ENCODE results near the gene EML4. TPM values are rescaled to one million over a fixed set of nuclear protein-coding genes. Genes with fewer than 3 reads are reported as not detected.

EML4 gene
- total and polyA plus RNA-seq, 2 of the 13 experiments (the other 11 are each of a cell fraction or from before 2014, with no cell fraction given): 243 to 476 TPM

DNA sequence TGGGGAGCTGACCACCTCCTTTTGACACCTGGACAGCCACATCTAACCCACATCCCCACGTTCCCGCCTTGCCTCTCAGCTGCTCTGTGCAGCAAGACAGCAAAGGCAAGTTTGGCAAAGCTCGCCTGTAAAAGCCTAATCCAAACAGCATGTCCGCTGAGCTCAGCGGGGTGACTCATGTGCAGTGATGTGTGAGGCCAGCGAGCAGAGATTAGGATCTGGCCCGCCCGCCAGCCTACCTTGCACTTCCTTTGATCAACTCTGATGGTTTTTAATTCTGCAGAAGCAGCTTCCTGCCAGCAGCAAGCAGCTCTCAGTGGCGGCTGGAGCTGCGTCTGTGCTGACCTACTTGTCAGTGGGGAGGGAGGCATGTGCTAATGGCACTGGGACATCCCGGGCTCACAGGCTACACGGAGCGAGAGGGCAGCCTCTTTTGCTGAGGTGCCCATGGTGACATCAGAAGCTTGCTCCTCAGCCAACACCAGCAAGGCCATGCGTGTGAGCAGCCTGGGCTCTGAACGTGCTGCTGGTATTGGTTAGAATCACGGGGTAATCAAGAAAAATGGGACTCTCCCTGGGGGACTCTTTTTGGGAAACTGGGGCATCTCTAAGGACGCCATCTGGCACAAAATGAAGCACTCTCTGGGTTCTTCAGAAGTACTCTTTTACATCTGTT, 36.0 kb upstream of the EML4 start:
- Histone ChIP-seq H3K4me1 (ENCODE audit: insufficient read depth, low read length) (peaks cover 100% of the 10 kb centered on the region), H3K9me3 (ENCODE audit: low read length) (no peaks in the 10 kb centered on the region), H3K4me3 (replicated peaks in 1 of 3; ENCODE audit: insufficient read depth in 1 of 3, low read depth in 2 of 3, low read length in 3 of 3) (peak overlapping the region in 2 of 3 experiments; percentile 11 to 53; a peak in 3 of 6 replicates), H3K9ac (ENCODE audit: insufficient read depth, low read depth, low read length) (peak overlapping the region; percentile 53), H3K4me2 (ENCODE audit: low read depth, low read length) (peak overlapping the region; percentile 62), H2AFZ (ENCODE audit: low read length) (no peak overlapping the region), H3K27ac (ENCODE audit: extremely low read length, insufficient read depth, low read length) (peak overlapping the region; percentile 86), H3K27me3 (ENCODE audit: control insufficient read depth in 1 of 2, insufficient read depth in 2 of 2, low read length in 2 of 2) (no peaks in the 10 kb centered on the region), H3K36me3 (replicated peaks in 1 of 2; ENCODE audit: control insufficient read depth in 1 of 2, insufficient read depth in 2 of 2, low read length in 2 of 2) (no peaks in the 10 kb centered on the region), H3K79me2 (ENCODE audit: insufficient read depth, low read length) (peaks cover 39% of the 10 kb centered on the region), H4K20me1 (ENCODE audit: insufficient read depth, low read length) (no peaks in the 10 kb centered on the region)
- ATAC-seq: peak; percentile 87
- WGBS (ENCODE audit: low lambda C conversion rate): 7% methylated on average over 15 of the region's 17 CpGs
- no TSS peak for BruUV-seq (replicated peaks)
- intact Hi-C loops (cut with micrococcal nuclease; ENCODE audit: unreplicated experiment) (loop anchor here (1.0 kb wide), 1 partner anchor 153 kb away; no protein-coding TSS in a partner anchor), in situ Hi-C loops (cut with HindIII; ENCODE audit: extremely low pct_ligation_motif_present, low pct_unique_long_range_greater_than_20kb) (loop anchor here (5.0 kb wide), 1 partner anchor 39 kb away; no protein-coding TSS in a partner anchor)
- peak; percentile 98 for DNase-seq (ENCODE audit: low spot score)
- ChIA-PET POLR2A (interaction anchor here (1.0 to 6.5 kb wide), 28 partner anchors 9 to 286 kb away, joined by 3 to 110 read pairs (median 6); partner anchors contain the start of gene PKDCC), CTCF (ENCODE audit: low intra/inter-chr PET ratio, low total read pairs) (no interaction called here)
- FAIRE-seq: peak; percentile 88
- TF ChIP-seq ARNTL (CRISPR knock-in tag; IDR thresholded peaks at IDR 0.05): peak; percentile 85
- TF ChIP-seq THAP11 (CRISPR knock-in tag; IDR thresholded peaks at IDR 0.05): peak; percentile 78
- TF ChIP-seq, protein P1, sequence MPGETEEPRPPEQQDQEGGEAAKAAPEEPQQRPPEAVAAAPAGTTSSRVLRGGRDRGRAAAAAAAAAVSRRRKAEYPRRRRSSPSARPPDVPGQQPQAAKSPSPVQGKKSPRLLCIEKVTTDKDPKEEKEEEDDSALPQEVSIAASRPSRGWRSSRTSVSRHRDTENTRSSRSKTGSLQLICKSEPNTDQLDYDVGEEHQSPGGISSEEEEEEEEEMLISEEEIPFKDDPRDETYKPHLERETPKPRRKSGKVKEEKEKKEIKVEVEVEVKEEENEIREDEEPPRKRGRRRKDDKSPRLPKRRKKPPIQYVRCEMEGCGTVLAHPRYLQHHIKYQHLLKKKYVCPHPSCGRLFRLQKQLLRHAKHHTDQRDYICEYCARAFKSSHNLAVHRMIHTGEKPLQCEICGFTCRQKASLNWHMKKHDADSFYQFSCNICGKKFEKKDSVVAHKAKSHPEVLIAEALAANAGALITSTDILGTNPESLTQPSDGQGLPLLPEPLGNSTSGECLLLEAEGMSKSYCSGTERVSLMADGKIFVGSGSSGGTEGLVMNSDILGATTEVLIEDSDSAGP (CRISPR knock-in tag; IDR thresholded peaks at IDR 0.05; ENCODE audit: borderline replicate concordance): peak; percentile 96
- no peak; the same call in 1 of the 2 replicates for TF ChIP-seq FOXM1 (CRISPR knock-in tag; IDR thresholded peaks at IDR 0.05)
- TF ChIP-seq ZMAT3 (CRISPR knock-in tag; conservative IDR thresholded peaks at IDR 0.05): peak; percentile 94
- TF ChIP-seq NPAS2 (CRISPR knock-in tag; IDR thresholded peaks at IDR 0.05; ENCODE audit: borderline replicate concordance): no peak
- TF ChIP-seq, protein P2, sequence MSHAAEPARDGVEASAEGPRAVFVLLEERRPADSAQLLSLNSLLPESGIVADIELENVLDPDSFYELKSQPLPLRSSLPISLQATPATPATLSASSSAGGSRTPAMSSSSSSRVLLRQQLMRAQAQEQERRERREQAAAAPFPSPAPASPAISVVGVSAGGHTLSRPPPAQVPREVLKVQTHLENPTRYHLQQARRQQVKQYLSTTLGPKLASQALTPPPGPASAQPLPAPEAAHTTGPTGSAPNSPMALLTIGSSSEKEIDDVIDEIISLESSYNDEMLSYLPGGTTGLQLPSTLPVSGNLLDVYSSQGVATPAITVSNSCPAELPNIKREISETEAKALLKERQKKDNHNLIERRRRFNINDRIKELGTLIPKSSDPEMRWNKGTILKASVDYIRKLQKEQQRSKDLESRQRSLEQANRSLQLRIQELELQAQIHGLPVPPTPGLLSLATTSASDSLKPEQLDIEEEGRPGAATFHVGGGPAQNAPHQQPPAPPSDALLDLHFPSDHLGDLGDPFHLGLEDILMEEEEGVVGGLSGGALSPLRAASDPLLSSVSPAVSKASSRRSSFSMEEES (CRISPR knock-in tag; IDR thresholded peaks at IDR 0.05): peak; percentile 97
- TF ChIP-seq ZSCAN21 (CRISPR knock-in tag; IDR thresholded peaks at IDR 0.05; ENCODE audit: borderline replicate concordance): peak; percentile 94
- no peak; the same call in 1 of the 2 replicates for TF ChIP-seq ZNF547 (CRISPR knock-in tag; IDR thresholded peaks at IDR 0.05)
- peak; percentile 98 for TF ChIP-seq NCOA1 (CRISPR knock-in tag; IDR thresholded peaks at IDR 0.05)
- TF ChIP-seq ARNT (IDR thresholded peaks at IDR 0.05): no peak
- TF ChIP-seq TOE1 (CRISPR knock-in tag; IDR thresholded peaks at IDR 0.05): no peak; the same call in 1 of the 2 replicates
- no peak for TF ChIP-seq SP2 (CRISPR knock-in tag; IDR thresholded peaks at IDR 0.05)
- TF ChIP-seq ZNF362 (CRISPR knock-in tag; IDR thresholded peaks at IDR 0.05; ENCODE audit: borderline replicate concordance): peak; percentile 82; the same call in 1 of the 2 replicates
- no peak for TF ChIP-seq CCAR2 (optimal IDR thresholded peaks at IDR 0.05; ENCODE audit: low read depth, low read length)
- peak; percentile 87; the same call in 1 of the 2 replicates for TF ChIP-seq ZNF749 (CRISPR knock-in tag; IDR thresholded peaks at IDR 0.05; ENCODE audit: borderline replicate concordance)
- TF ChIP-seq ZKSCAN8 (CRISPR knock-in tag; IDR thresholded peaks at IDR 0.05; ENCODE audit: borderline replicate concordance): peak; percentile 97
- no peak for TF ChIP-seq SYNCRIP (IDR thresholded peaks at IDR 0.05; ENCODE audit: insufficient read depth, low read depth, low read length)
- peak; percentile 75; the same call in 1 of the 2 replicates for TF ChIP-seq ZNF430 (CRISPR knock-in tag; IDR thresholded peaks at IDR 0.05)

Data from HepG2 (cell line).